Mesodermal cell (in vitro differentiated cells): Measurements from ENCODE around the gene CTDSPL.

Experiments
- H3K27ac ChIP-seq: 2 replicates; pipeline ENCODE4 v1.7.0; 2013; ENCODE audit warnings: mild to moderate bottlenecking, low read depth, low read length, moderate library complexity; ENCODE audit not compliant: severe bottlenecking
- H3K36me3 ChIP-seq: 2 replicates; pipeline ENCODE4 v1.7.1; 2013; ENCODE audit warnings: mild to moderate bottlenecking, low read length, moderate library complexity; ENCODE audit not compliant: control insufficient read depth, insufficient read depth
- H3K4me1 ChIP-seq: one replicate; pipeline ENCODE4 v1.7.1; 2013; ENCODE audit warnings: mild to moderate bottlenecking, low read length; ENCODE audit not compliant: insufficient read depth, control insufficient read depth, poor library complexity, severe bottlenecking
- H3K4me3 ChIP-seq: 2 replicates; pipeline ENCODE4 v1.7.0; 2013; ENCODE audit warnings: low read length, control low read depth, mild to moderate bottlenecking; ENCODE audit not compliant: insufficient read depth, poor library complexity, severe bottlenecking; ENCODE audit errors: extremely low read depth
- H3K9me3 ChIP-seq: 2 replicates; pipeline ENCODE4 v1.7.1; 2013; ENCODE audit warnings: mild to moderate bottlenecking, low read length, moderate library complexity; ENCODE audit not compliant: control insufficient read depth
- WGBS, 2 experiments: methylation state at CpG; one replicate each; pipeline ENCODE4 v1.1.5; 2013; ENCODE audit warnings: missing lambda C conversion rate in 2 of 2; ENCODE audit not compliant: insufficient coverage in 2 of 2; 5-methylcytosine and 5-hydroxymethylcytosine counted together

CTDSPL gene

GRCh38 chr3:37863949-37864822, 2.5 kb downstream of the CTDSPL start:
- peaks cover 17% of the 10 kb centered on the region for H3K4me1 ChIP-seq
- H3K4me3 ChIP-seq, result peak overlapping the region; percentile 76
- H3K27ac ChIP-seq, result no peak overlapping the region
- H3K36me3 ChIP-seq, result peaks cover 9% of the 10 kb centered on the region
- no peaks in the 10 kb centered on the region for H3K9me3 ChIP-seq
- 39 to 77% methylated on average over 2 to 3 of the region's 5 CpGs for WGBS, 2 experiments

- no peak overlapping the region for H3K4me3 ChIP-seq
- H3K36me3 ChIP-seq, result peaks cover 3% of the 10 kb centered on the region
- H3K9me3 ChIP-seq, result no peaks in the 10 kb centered on the region
- 75% methylated on average over 1 of the region's 1 CpG; no CpG with 5 or more reads in 1 of the 2 experiments for WGBS, 2 experiments
- peaks cover 13% of the 10 kb centered on the region for H3K4me1 ChIP-seq
- no peak overlapping the region for H3K27ac ChIP-seq
Observed at GRCh38 chr3:37864904-37865303, 3.2 kb downstream of the CTDSPL start.

GRCh38 chr3:37867144-37867543, 5.5 kb downstream of the CTDSPL start:
- WGBS, 2 experiments, result 100% methylated on average over 1 of the region's 1 CpG; no CpG with 5 or more reads in 1 of the 2 experiments
- Histone ChIP-seq H3K4me3 (no peak overlapping the region), H3K27ac (no peak overlapping the region), H3K4me1 (peaks cover 13% of the 10 kb centered on the region), H3K9me3 (peaks cover 3% of the 10 kb centered on the region), H3K36me3 (peaks cover 3% of the 10 kb centered on the region)

- Histone ChIP-seq H3K9me3 (peaks cover 3% of the 10 kb centered on the region), H3K27ac (no peak overlapping the region), H3K36me3 (peaks cover 1% of the 10 kb centered on the region), H3K4me1 (no peaks in the 10 kb centered on the region), H3K4me3 (no peak overlapping the region)
- 90 to 100% methylated on average over 1 to 2 of the region's 3 CpGs for WGBS, 2 experiments
Observed at GRCh38 chr3:37871858-37872257, 10.2 kb downstream of the CTDSPL start.

GRCh38 chr3:37872413-37873160, 10.9 kb downstream of the CTDSPL start:
- H3K36me3 ChIP-seq, result no peaks in the 10 kb centered on the region
- peaks cover 3% of the 10 kb centered on the region for H3K9me3 ChIP-seq
- no peaks in the 10 kb centered on the region for H3K4me1 ChIP-seq
- WGBS, 2 experiments, result 86% methylated on average over 5 of the region's 5 CpGs; no CpG with 5 or more reads in 1 of the 2 experiments
- H3K4me3 ChIP-seq, result no peak overlapping the region
- no peak overlapping the region for H3K27ac ChIP-seq

GRCh38 chr3:37876279-37876678, 14.6 kb downstream of the CTDSPL start:
- Histone ChIP-seq H3K27ac (no peak overlapping the region), H3K4me1 (no peaks in the 10 kb centered on the region), H3K9me3 (peaks cover 3% of the 10 kb centered on the region), H3K4me3 (no peak overlapping the region), H3K36me3 (no peaks in the 10 kb centered on the region)

GRCh38 chr3:37882711-37883110, 21.0 kb downstream of the CTDSPL start:
- Histone ChIP-seq H3K27ac (no peak overlapping the region), H3K4me1 (no peaks in the 10 kb centered on the region), H3K9me3 (no peaks in the 10 kb centered on the region), H3K36me3 (no peaks in the 10 kb centered on the region), H3K4me3 (no peak overlapping the region)
- WGBS, 2 experiments, result 96 to 97% methylated on average over 3 of the region's 3 CpGs

GRCh38 chr3:37885814-37886213, 24.1 kb downstream of the CTDSPL start:
- no peaks in the 10 kb centered on the region for H3K4me1 ChIP-seq
- no peak overlapping the region for H3K4me3 ChIP-seq
- WGBS, 2 experiments, result 95 to 100% methylated on average over 2 of the region's 2 CpGs
- no peaks in the 10 kb centered on the region for H3K9me3 ChIP-seq
- H3K36me3 ChIP-seq, result no peaks in the 10 kb centered on the region
- no peak overlapping the region for H3K27ac ChIP-seq

GRCh38 chr3:37886395-37886794, 24.7 kb downstream of the CTDSPL start:
- no peaks in the 10 kb centered on the region for H3K4me1 ChIP-seq
- 89% methylated on average over 1 of the region's 1 CpG; no CpG with 5 or more reads in 1 of the 2 experiments for WGBS, 2 experiments
- H3K4me3 ChIP-seq, result no peak overlapping the region
- no peak overlapping the region for H3K27ac ChIP-seq
- no peaks in the 10 kb centered on the region for H3K9me3 ChIP-seq
- H3K36me3 ChIP-seq, result no peaks in the 10 kb centered on the region

- H3K27ac ChIP-seq, result no peak overlapping the region
- H3K36me3 ChIP-seq, result no peaks in the 10 kb centered on the region
- 90 to 91% methylated on average over 1 to 2 of the region's 3 CpGs for whole genome bisulfite sequencing, 2 experiments
- no peaks in the 10 kb centered on the region for H3K4me1 ChIP-seq
- no peaks in the 10 kb centered on the region for H3K9me3 ChIP-seq
- H3K4me3 ChIP-seq, result no peak overlapping the region
Observed at GRCh38 chr3:37887062-37887461, 25.4 kb downstream of the CTDSPL start.

- Histone ChIP-seq H3K9me3 (no peaks in the 10 kb centered on the region), H3K4me3 (no peak overlapping the region), H3K36me3 (no peaks in the 10 kb centered on the region), H3K27ac (no peak overlapping the region), H3K4me1 (peaks cover 5% of the 10 kb centered on the region)
- WGBS, 2 experiments, result 84 to 100% methylated on average over 2 to 4 of the region's 4 CpGs
Observed at GRCh38 chr3:37887824-37888223, 26.1 kb downstream of the CTDSPL start.
